GM12892 (cell line): ENCODE data around the gene PARVG.

Source experiments
- POLR2AphosphoS5 ChIP-seq: IDR thresholded peaks from 2 replicates; pipeline ENCODE4 v1.6.1; 2011; ENCODE audit warnings: low read depth, low read length, control low read depth
- TAF1 ChIP-seq: IDR thresholded peaks from 2 replicates; pipeline ENCODE4 v1.6.1; 2011; ENCODE audit warnings: low read depth, mild to moderate bottlenecking, control low read depth, low read length, borderline replicate concordance

DNA sequence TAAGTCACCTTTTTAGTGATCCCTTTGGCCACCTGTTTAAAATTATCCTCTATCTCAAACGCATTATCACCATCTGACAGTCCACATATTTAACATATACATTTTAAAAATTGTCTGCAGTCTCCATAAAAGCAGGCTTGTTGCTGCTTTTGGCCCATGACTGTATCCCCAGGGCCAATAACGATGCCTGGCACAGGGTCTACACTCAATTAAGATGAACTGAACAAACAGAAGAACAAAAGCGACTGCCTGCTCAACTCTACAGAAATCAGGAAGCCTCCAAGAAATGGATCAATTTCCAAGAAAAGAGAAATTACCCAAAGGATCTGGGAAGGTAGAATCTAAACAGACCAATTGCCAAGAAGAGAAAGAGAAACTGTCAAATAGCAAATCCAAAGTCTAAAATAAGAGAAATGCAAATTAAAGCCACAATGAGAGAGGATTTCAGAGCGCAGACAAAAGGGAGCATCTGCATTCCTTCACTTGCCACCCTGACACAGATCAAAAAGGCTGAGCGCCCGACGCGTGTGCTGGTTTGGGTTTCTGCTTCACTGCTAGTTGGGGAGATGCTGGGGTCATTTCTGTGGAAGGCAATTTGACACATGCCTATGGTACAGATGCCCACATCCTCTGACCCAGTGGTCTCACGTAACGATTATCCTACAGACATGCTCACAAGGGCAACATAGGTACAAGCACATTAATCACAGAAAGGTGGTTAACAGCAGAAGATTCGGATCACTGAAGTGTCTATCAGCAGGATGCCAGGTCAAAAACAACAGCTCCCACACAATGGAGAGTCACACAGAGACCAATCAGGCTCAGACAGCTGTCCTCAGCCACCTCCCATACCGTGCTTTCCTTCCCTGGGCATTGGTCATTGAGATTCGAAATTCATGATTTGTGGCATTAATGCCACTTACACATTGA lies 76.1 kb downstream of the PARVG start:
- TF ChIP-seq POLR2AphosphoS5 (no peak), TAF1 (no peak)
